Liver (tissue), 3 donors: ENCODE measurements around the gene ZNF740.

ENCODE experiments used
- CTCF ChIP-seq: fragments of 150-350 bp; IDR thresholded peaks from 2 replicates; pipeline ENCODE4 v1.5.1; 2017; ENCODE audit warnings: improper control_type of control experiment, low read depth, low read length; ENCODE audit not compliant: missing input control
- EGR1 ChIP-seq, 2 donors: IDR thresholded peaks; 2 replicates each; pipeline ENCODE4 v1.6.1; 2016 to 2018; ENCODE audit warnings: antibody characterized with exemption in 2 of 2, low read depth in 2 of 2
- HNF4A ChIP-seq, 2 donors: conservative IDR thresholded peaks; 2 replicates each; pipeline ENCODE4 v1.6.1; 2016; ENCODE audit warnings: antibody characterized with exemption in 2 of 2, mild to moderate bottlenecking in 2 of 2
- RAD21 ChIP-seq, 2 donors: IDR thresholded peaks; 2 replicates each; pipeline ENCODE4 v1.6.1; 2016; ENCODE audit warnings: antibody characterized with exemption in 2 of 2, mild to moderate bottlenecking in 2 of 2
- REST ChIP-seq: IDR thresholded peaks from 2 replicates; pipeline ENCODE4 v1.6.1; 2016; ENCODE audit warnings: antibody characterized with exemption, mild to moderate bottlenecking
- YY1 ChIP-seq: IDR thresholded peaks from 2 replicates; pipeline ENCODE4 v1.6.1; 2016; ENCODE audit warnings: antibody characterized with exemption, mild to moderate bottlenecking
- donor health status: healthy.
- donor health status: healthy.

GRCh38 chr12:53180220-53180930, at the start of gene ZNF740, which contains the start of gene CSAD:
- TF ChIP-seq REST, result peak; percentile 41
- peak; percentile 76 for TF ChIP-seq YY1
- no peak for TF ChIP-seq CTCF
- TF ChIP-seq EGR1 (IDR thresholded peaks at IDR 0.05; ENCODE audit: low read depth in 2 of 2), result peak; percentile 90 to 96
- peak; percentile 9 to 35 for TF ChIP-seq HNF4A (conservative IDR thresholded peaks at IDR 0.05)
- TF ChIP-seq RAD21 (IDR thresholded peaks at IDR 0.05), result no peak
